Heart right ventricle (tissue), 16 donors: Measurements from ENCODE around the gene HOXD9. TPM values are rescaled to one million over a fixed set of nuclear protein-coding genes. Genes with fewer than 3 reads are reported as not detected.

Source experiments
- ATAC-seq, 8 donors: fragments of 200-7000 bp; cut with Tn5 transposase; one replicate each; pipeline ENCODE4 v1.9.1; 2020; ENCODE audit warnings: mild to moderate bottlenecking in 8 of 8, moderate library complexity in 8 of 8, moderate number of reproducible peaks in 1 of 8
- DNase-seq, 2 donors: peaks; one replicate each; pipeline ENCODE4 v3.0.0-alpha.2; 2020
- H3K27ac ChIP-seq, 10 donors: fragments of 200-600 bp; sonication (generic) in 2 of 10; one replicate each; pipeline versions ENCODE4 v1.5.0 to v1.8.0; 2020 to 2022; ENCODE audit warnings: mild to moderate bottlenecking in 3 of 10
- H3K27me3 ChIP-seq, 7 donors: fragments of 200-600 bp; one replicate each; pipeline ENCODE4 v1.8.0; 2021 to 2022; ENCODE audit warnings: mild to moderate bottlenecking in 2 of 7
- H3K36me3 ChIP-seq, 9 donors: fragments of 200-600 bp; sonication (generic) in 1 of 9; one replicate each; pipeline versions ENCODE4 v1.5.0 to v1.8.0; 2020 to 2022; ENCODE audit warnings: mild to moderate bottlenecking in 2 of 9
- H3K4me1 ChIP-seq, 9 donors: fragments of 200-600 bp; sonication (generic) in 1 of 9; one replicate each; pipeline versions ENCODE4 v1.5.0 to v1.8.0; 2020 to 2022; ENCODE audit warnings: mild to moderate bottlenecking in 4 of 9
- H3K4me3 ChIP-seq, 10 donors: fragments of 200-600 bp; sonication (generic) in 2 of 10; one replicate each; pipeline versions ENCODE4 v1.5.0 to v1.8.0; 2020 to 2022; ENCODE audit warnings: mild to moderate bottlenecking in 7 of 10, moderate library complexity in 2 of 10
- H3K9me3 ChIP-seq, 11 donors: fragments of 200-600 bp in 10 of 11; sonication (generic) in 2 of 11; one replicate each; pipeline versions ENCODE4 v1.5.0 to v1.8.0; 2013 to 2022; ENCODE audit warnings: mild to moderate bottlenecking in 2 of 11, control low read depth in 1 of 11, moderate library complexity in 1 of 11
- WGBS, 2 donors: extraction: QIAGEN DNeasy Blood & Tissue Kit; methylation state at CpG; one replicate each; pipeline ENCODE4 v1.1.7; 2013; ENCODE audit warnings: inconsistent platforms in 1 of 2; 5-methylcytosine and 5-hydroxymethylcytosine counted together
- intact Hi-C, 10 donors: fragments of 100-400 bp; cut with DNase I; formaldehyde crosslinking; loops; one replicate each; pipeline versions ENCODE4 v1.11.1 to v1.14.2; 2022
- polyA plus RNA-seq, 2 donors: library from polyadenylated mRNA; stranded (reverse); fragments of 200-250 nt; gene quantifications; one replicate each; pipeline ENCODE4 v1.2.3, GENCODE V29; 2013
- total RNA-seq, 10 donors: library from RNA; stranded (reverse); fragmentation: NEBNext Ultra II Directional in 3 of 10; extraction: Animal tissue kit (Norgen Biotek cat#: 25700) in 3 of 10; gene quantifications; one replicate each; pipeline versions ENCODE4 v1.2.1 to v1.2.4, GENCODE V29; 2021 to 2023
- TF ChIP-seq, protein P1 (sequence below), 9 donors: fragments of 200-600 bp; sonication (generic) in 2 of 9; IDR thresholded peaks; one replicate each; pipeline versions ENCODE4 v1.5.0 to v1.8.0; 2021 to 2022; ENCODE audit warnings: antibody characterized with exemption in 9 of 9, mild to moderate bottlenecking in 5 of 9, moderate library complexity in 1 of 9
- donor health status: Arrhythmogenic right ventricular cardiomyopathy.
- donor health status: ischemic (EF 13 %, LVEDD 7.1; RV severe dilation, severe dysfunction).
- donor health status: healthy with polysubstance abuse.
- donor health status: DM: no; HTN: yes; CAD: no.
- donor health status: DM: no; HTN: no; CAD: no.
- donor health status: ischemic (EF 25% LVEDD 6.9; RV normal size, moderate dysfunction).
- donor health status: ischemic (EF 25% LVEDD 5.7; RV mildly dilated, moderate dysfunction).
- donor health status: healthy.
- donor health status: DM: yes; HTN: yes; CAD: no.
- donor health status: Ischemic cardiomyopathy.
- donor health status: ischemic (EF 35%, LVEDD 5.7; RV mildly dilated, moderate dysfunction).
- donor health status: nonischemic (EF 11% LVEDD 7.7; RV severe dilation, severe dysfunction).
- donor health status: DM: yes; HTN: yes; CAD: no.
- donor health status: PGD.
- donor health status: ischemic (EF 29% LVEDD 5.4; RV normal size, mild dysfunction).
- donor health status: nonischemic (EF 23%, LVEDD 6.1; RV moderate dilation, normal function).

HOXD9 gene
- total and polyA plus RNA-seq, 12 donors = 0.15 to 0.29 (median 0.22) TPM; not detected in 8

DNA sequence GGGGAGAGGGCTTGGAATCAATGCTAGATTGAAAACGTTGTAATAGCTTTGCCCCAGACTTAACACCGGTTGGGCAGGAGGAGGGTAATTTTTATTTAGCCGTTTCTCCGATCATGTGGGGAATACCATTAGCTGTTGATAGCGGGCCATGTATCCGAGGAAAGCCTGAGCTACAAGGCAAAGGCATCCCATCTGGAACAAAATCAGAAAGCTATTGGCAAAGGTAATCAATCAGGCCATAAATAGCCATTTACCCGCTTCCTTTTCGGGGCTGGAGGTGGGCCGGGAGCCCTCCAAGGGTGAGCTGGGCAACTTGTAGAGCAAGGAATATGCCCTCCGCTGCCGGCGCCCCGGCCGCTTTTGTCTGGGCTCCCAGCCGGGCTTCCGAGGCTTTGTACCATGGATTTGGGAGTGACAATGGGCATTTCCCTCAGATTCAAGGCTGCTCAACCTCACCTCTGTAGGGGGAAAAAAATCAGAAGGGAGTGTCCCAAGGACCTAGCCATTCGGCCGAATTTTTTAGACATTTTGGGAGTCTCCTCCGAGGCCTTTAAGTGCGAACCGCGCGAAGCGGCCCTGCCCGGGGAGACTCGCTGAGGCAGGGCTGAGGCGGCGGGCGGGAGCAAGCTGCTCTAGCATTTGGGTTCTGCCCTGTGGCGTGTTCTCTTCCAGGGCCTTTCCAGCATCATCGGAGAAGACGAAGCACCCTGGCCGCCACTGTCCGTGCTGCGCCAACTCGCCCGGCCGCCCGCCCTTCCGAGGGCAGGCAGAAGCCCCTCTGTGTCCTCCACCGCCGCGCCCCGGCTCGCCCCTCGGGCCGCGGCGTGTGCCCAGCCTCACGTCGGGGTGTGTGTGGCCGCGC, 1.1 kb upstream of the HOXD9 start:
- H3K27me3 ChIP-seq = peaks cover 78 to 100% (median 100%) of the 10 kb centered on the region in 7 donors
- no peak overlapping the region for H3K27ac ChIP-seq
- intact Hi-C loops = loop anchor here in 7 of 10 donors (2.0 to 10.0 kb wide), 4 partner anchors 53 to 1026 kb away; no protein-coding TSS in a partner anchor
- H3K4me1 ChIP-seq = peaks cover 0 to 23% (median 17%) of the 10 kb centered on the region in 9 donors
- no peak for DNase-seq
- no peak for ATAC-seq
- peak overlapping the region in 1 of 10 donors; percentile 41 for H3K4me3 ChIP-seq
- no peaks in the 10 kb centered on the region for H3K36me3 ChIP-seq
- H3K9me3 ChIP-seq = no peaks in the 10 kb centered on the region
- 6 to 11% methylated on average over 53 of the region's 53 CpGs for WGBS, 2 donors
- TF ChIP-seq, protein P1, sequence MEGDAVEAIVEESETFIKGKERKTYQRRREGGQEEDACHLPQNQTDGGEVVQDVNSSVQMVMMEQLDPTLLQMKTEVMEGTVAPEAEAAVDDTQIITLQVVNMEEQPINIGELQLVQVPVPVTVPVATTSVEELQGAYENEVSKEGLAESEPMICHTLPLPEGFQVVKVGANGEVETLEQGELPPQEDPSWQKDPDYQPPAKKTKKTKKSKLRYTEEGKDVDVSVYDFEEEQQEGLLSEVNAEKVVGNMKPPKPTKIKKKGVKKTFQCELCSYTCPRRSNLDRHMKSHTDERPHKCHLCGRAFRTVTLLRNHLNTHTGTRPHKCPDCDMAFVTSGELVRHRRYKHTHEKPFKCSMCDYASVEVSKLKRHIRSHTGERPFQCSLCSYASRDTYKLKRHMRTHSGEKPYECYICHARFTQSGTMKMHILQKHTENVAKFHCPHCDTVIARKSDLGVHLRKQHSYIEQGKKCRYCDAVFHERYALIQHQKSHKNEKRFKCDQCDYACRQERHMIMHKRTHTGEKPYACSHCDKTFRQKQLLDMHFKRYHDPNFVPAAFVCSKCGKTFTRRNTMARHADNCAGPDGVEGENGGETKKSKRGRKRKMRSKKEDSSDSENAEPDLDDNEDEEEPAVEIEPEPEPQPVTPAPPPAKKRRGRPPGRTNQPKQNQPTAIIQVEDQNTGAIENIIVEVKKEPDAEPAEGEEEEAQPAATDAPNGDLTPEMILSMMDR (IDR thresholded peaks at IDR 0.05) = no peak

DNA sequence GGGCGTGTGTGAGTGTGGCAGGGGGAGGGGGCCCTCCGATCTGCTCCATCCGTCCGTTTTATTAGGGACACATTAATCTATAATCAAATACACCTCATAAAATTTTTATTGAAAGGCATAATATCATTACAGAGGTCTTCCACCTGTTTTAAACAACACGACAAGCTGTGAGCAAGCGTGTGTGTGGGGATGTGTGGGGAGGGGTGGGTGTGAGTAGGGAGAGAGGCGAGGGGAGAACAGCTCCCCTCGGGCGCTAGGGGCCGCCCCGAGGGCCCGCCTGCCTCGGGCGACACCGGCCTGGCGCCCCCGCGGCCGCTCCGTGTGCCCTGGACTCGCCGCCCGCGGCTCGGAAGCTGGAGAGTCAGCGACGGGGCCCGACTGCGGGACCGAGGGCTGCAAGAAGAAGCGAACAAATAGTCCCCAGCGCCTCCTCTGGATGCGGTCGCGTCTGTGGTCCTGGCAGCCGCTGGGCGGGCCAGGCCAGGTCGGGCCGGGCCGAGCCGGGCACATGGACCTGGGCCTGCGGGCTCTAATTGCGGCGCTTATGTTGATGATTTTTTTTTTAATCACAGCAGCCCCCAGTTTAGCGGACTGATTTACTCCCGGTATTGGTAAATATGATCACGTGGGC, 352 bp upstream of the HOXD9 start:
- TF ChIP-seq, protein P1 (IDR thresholded peaks at IDR 0.05) = no peak
- DNase-seq (no peak), ATAC-seq (peak in 2 of 8 donors; percentile 20 to 27)
- H3K9me3 ChIP-seq = no peaks in the 10 kb centered on the region
- H3K36me3 ChIP-seq = no peaks in the 10 kb centered on the region
- intact Hi-C loops = loop anchor here in 7 of 10 donors (2.0 to 10.0 kb wide), 4 partner anchors 53 to 1025 kb away; no protein-coding TSS in a partner anchor
- H3K4me1 ChIP-seq = peaks cover 0 to 23% (median 19%) of the 10 kb centered on the region in 9 donors
- peaks cover 70 to 100% (median 100%) of the 10 kb centered on the region in 7 donors for H3K27me3 ChIP-seq
- peak overlapping the region in 9 of 10 donors; percentile 20 to 49 (median 37) for H3K4me3 ChIP-seq
- WGBS, 2 donors = 2 to 4% methylated on average over 43 to 47 of the region's 47 CpGs
- H3K27ac ChIP-seq = no peak overlapping the region

DNA sequence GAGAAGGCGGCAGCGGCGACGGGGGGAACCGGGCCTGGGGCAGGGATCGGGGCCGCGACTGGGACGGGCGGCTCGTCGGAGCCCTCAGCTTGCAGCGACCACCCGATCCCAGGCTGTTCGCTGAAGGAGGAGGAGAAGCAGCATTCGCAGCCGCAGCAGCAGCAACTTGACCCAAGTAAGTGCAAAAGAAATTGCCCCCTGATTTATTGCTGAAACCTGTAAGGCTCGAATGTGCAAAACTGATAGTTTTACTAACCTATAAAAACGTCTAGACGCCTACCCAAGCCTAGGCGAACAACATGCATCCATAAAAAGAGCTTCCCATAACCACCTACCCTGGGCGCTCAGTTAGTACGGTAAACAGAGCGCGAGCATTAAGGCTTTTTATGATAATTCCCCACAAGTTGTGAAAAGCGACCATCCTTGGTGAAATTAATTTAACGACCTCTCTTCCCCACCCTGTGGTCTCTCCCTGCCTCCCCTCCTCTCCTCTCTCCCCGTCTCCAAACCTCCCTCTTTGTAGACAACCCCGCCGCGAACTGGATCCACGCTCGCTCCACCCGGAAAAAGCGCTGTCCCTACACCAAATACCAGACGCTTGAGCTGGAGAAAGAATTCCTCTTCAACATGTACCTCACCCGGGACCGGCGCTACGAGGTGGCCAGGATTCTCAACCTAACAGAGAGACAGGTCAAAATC, 1.0 kb downstream of the HOXD9 start:
- 4 to 8% methylated on average over 40 of the region's 40 CpGs for WGBS, 2 donors
- Histone ChIP-seq H3K4me3 (peak overlapping the region in 8 of 10 donors; percentile 8 to 49 (median 37)), H3K4me1 (peaks cover 0 to 33% (median 22%) of the 10 kb centered on the region in 9 donors), H3K27me3 (peaks cover 62 to 100% (median 99%) of the 10 kb centered on the region in 7 donors), H3K27ac (no peak overlapping the region), H3K9me3 (no peaks in the 10 kb centered on the region), H3K36me3 (no peaks in the 10 kb centered on the region)
- TF ChIP-seq, protein P1 (IDR thresholded peaks at IDR 0.05) = no peak
- no peak for DNase-seq
- ATAC-seq = no peak
- intact Hi-C loops = loop anchor here in 7 of 10 donors (2.0 to 10.0 kb wide), 4 partner anchors 55 to 1024 kb away; no protein-coding TSS in a partner anchor
